GM12892 (cell line): ENCODE data around the gene FGF5.

Experiments
- POLR2A ChIP-seq: IDR thresholded peaks from 2 replicates; pipeline ENCODE4 v1.6.1; 2011; ENCODE audit warnings: low read depth, low read length, control low read depth
- POLR2AphosphoS5 ChIP-seq: IDR thresholded peaks from 2 replicates; pipeline ENCODE4 v1.6.1; 2011; ENCODE audit warnings: low read depth, low read length, control low read depth
- TAF1 ChIP-seq: IDR thresholded peaks from 2 replicates; pipeline ENCODE4 v1.6.1; 2011; ENCODE audit warnings: low read depth, mild to moderate bottlenecking, control low read depth, low read length, borderline replicate concordance

DNA sequence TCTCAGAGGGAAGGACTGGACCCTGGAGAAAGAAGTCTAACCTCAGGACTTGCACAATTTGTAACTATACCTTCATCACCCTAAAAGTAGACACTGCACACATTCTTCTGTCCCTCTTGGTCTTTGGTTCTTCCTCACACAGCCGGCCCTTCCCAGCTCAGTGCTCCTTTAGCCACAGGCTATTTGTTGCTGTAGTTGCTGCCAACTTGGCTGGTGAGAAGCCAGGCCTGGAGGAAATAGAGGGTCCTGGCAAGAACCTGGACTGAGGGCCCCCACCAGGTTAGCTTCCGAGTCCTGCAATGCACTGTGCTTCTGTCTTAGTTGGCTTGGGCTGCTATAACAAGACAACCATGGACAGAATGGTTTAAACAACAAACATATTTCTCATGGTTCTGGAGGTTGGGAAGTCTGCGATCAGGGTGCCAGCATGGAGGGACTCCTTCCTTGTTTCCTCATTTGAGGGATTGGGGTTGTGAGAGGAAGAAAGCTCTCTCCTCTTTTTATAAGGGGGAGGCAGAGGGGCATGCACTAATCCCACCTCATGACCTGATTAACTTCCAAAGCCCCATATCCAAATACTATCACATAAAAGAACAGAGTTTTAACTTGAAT, 4.4 kb upstream of the FGF5 start:
- no peak for TF ChIP-seq TAF1
- no peak for TF ChIP-seq POLR2A
- no peak for TF ChIP-seq POLR2AphosphoS5
